Lung (tissue), 12 donors: ENCODE data around the gene OSBPL3. TPM values are rescaled to one million over a fixed set of nuclear protein-coding genes. Genes with fewer than 3 reads are reported as not detected.
"Not testable (repeated sequence)": the region's sequence is repeated elsewhere in the genome, so short reads cannot be mapped to it uniquely, and the experiment has no call there.

Experiments used
- ATAC-seq: fragments of 200-7000 bp; cut with Tn5 transposase; one replicate; pipeline ENCODE4 v1.9.1; 2020; ENCODE audit warnings: moderate number of reproducible peaks; ENCODE audit not compliant: insufficient read depth, low FRiP score
- DNase-seq, 3 donors: peaks; one replicate each; pipeline ENCODE4 v3.0.0-alpha.2; 2013 to 2017
- H3K27ac ChIP-seq, 2 donors: one replicate each; pipeline ENCODE4 v1.5.1; 2013; ENCODE audit warnings: mild to moderate bottlenecking in 2 of 2, moderate library complexity in 2 of 2, control low read depth in 1 of 2, inconsistent platforms in 1 of 2, low read depth in 1 of 2, low read length in 1 of 2
- H3K27me3 ChIP-seq, 3 donors: one replicate each; pipeline ENCODE4 v1.5.1; 2013; ENCODE audit warnings: low read length in 2 of 3; ENCODE audit not compliant: control insufficient read depth in 3 of 3, insufficient read depth in 3 of 3
- H3K36me3 ChIP-seq, 4 donors: one replicate each; pipeline ENCODE4 v1.5.1; 2013; ENCODE audit warnings: low read length in 4 of 4, mild to moderate bottlenecking in 1 of 4, moderate library complexity in 1 of 4; ENCODE audit not compliant: control insufficient read depth in 4 of 4, insufficient read depth in 4 of 4
- H3K4me1 ChIP-seq, 5 donors: one replicate each; pipeline ENCODE4 v1.5.1; 2013; ENCODE audit warnings: low read length in 5 of 5, mild to moderate bottlenecking in 2 of 5, moderate library complexity in 1 of 5; ENCODE audit not compliant: control insufficient read depth in 5 of 5, insufficient read depth in 5 of 5
- H3K4me3 ChIP-seq: one replicate; pipeline ENCODE4 v1.5.1; 2013; ENCODE audit warnings: mild to moderate bottlenecking, control low read depth, moderate library complexity
- H3K9ac ChIP-seq, 2 donors: one replicate each; pipeline ENCODE4 v1.5.1; 2013; ENCODE audit warnings: low read length in 2 of 2, control low read depth in 1 of 2; ENCODE audit not compliant: insufficient read depth in 1 of 2
- H3K9me3 ChIP-seq, 4 donors: one replicate each; pipeline ENCODE4 v1.5.1; 2013; ENCODE audit warnings: low read length in 3 of 4, mild to moderate bottlenecking in 1 of 4, moderate library complexity in 1 of 4; ENCODE audit not compliant: control insufficient read depth in 4 of 4, insufficient read depth in 3 of 4
- CTCF ChIP-seq: IDR thresholded peaks from 2 replicates; pipeline ENCODE4 v1.5.1; 2012; ENCODE audit warnings: mild to moderate bottlenecking; ENCODE audit errors: control extremely low read depth, extremely low read depth
- WGBS, 2 donors: extraction: QIAGEN DNeasy Blood & Tissue Kit; methylation state at CpG; one replicate each; pipeline ENCODE4 v1.1.7; 2013; 5-methylcytosine and 5-hydroxymethylcytosine counted together
- polyA plus RNA-seq, 2 donors: library from polyadenylated mRNA; stranded (reverse); fragments of 200-250 nt; gene quantifications; one replicate each; pipeline ENCODE4 v1.2.1, GENCODE V29; 2013
- total RNA-seq, 2 donors: library from RNA; depleted of rRNA in 1 of 2; stranded (reverse); fragments of >200 nt in 1 of 2; gene quantifications; one replicate each; pipeline ENCODE4 v1.2.1, GENCODE V29; 2014 to 2021
- donor health status: control.
- donor health status: control.
- donor health status: Bipolar disorder and iron deficiency.
- donor health status: healthy.
- donor health status: DM: yes; HTN: yes; CAD: no.

The OSBPL3 gene
- total and polyA plus RNA-seq, 4 donors, result 8.6 to 32.0 (median 20.4) TPM

- ATAC-seq (no peak), DNase-seq (no peak)
- Histone ChIP-seq H3K9me3 (no peaks in the 10 kb centered on the region), H3K9ac (no peak overlapping the region), H3K4me3 (no peak overlapping the region), H3K36me3 (no peaks in the 10 kb centered on the region), H3K4me1 (peaks cover 0 to 2% (median 0%) of the 10 kb centered on the region in 5 donors), H3K27ac (no peak overlapping the region), H3K27me3 (no peaks in the 10 kb centered on the region)
- 59% methylated on average over 2 of the region's 2 CpGs for WGBS, 2 donors
- TF ChIP-seq CTCF, result no peak
Measured at GRCh38 chr7:25014756-25015155, 34.8 kb upstream of the OSBPL3 start.

GRCh38 chr7:25012710-25013109 is 32.7 kb upstream of the OSBPL3 start:
- not testable (repeated sequence) for DNase-seq, H3K4me1 ChIP-seq, H3K27me3 ChIP-seq, H3K4me3 ChIP-seq, H3K36me3 ChIP-seq, ATAC-seq, H3K27ac ChIP-seq, H3K9ac ChIP-seq, H3K9me3 ChIP-seq
- 91 to 94% methylated on average over 3 of the region's 3 CpGs for WGBS, 2 donors

GRCh38 chr7:25012254-25012653 is 32.3 kb upstream of the OSBPL3 start:
- DNase-seq, result no peak
- Histone ChIP-seq H3K27me3 (no peaks in the 10 kb centered on the region), H3K36me3 (no peaks in the 10 kb centered on the region), H3K9me3 (peaks cover 0 to 4% (median 0%) of the 10 kb centered on the region in 4 donors), H3K4me3 (no peak overlapping the region), H3K9ac (no peak overlapping the region), H3K4me1 (peaks cover 0 to 2% (median 0%) of the 10 kb centered on the region in 5 donors), H3K27ac (no peak overlapping the region)
- ATAC-seq, result no peak
- no peak for TF ChIP-seq CTCF

GRCh38 chr7:25009257-25009656 is 29.3 kb upstream of the OSBPL3 start:
- 64 to 71% methylated on average over 5 of the region's 5 CpGs for WGBS, 2 donors
- Histone ChIP-seq H3K9ac (no peak overlapping the region), H3K9me3 (peaks cover 0 to 4% (median 0%) of the 10 kb centered on the region in 4 donors), H3K4me3 (no peak overlapping the region), H3K27ac (no peak overlapping the region), H3K36me3 (no peaks in the 10 kb centered on the region), H3K4me1 (no peaks in the 10 kb centered on the region), H3K27me3 (no peaks in the 10 kb centered on the region)
- peak in 1 of 3 donors; percentile 16 for DNase-seq
- peak; percentile 41 for ATAC-seq
- no peak for TF ChIP-seq CTCF
